ENCODE results near the gene PPM1G. TPM values are rescaled to one million over a fixed set of nuclear protein-coding genes. Genes with fewer than 3 reads are reported as not detected.
A peak's percentile ranks its signal among the peaks of the same experiment; 100 is the strongest.

Gene PPM1G
- total and polyA plus RNA-seq, 2 experiments from 2014 or later, result 93.0 to 101 TPM

DNA sequence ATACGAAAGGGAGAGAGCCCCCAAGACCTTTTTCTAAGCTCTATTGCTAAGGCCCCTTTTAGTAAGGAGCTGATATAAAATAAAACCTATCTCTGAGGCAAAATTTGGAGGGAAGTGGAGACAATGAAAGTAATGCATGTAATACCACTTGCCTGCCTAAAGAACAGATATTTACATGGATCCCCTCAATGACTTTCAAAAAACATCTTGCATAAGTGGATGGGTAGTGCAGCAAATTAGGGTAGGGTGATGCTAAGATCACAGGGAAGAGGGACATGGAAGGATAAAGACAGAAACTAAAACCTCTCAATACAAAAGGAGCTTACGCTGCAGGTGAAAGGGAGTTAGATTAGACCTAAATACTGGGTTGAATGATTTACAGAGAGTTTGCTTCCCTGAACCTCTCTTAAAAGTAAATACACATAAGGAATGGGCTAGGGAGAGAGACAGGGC lies 30.0 kb downstream of the PPM1G start:
- H3K4me3 ChIP-seq, result peak overlapping the region; percentile 62
- peaks cover 7% of the 10 kb centered on the region for H3K4me1 ChIP-seq (ENCODE audit: low read depth)
- H3K9me3 ChIP-seq (ENCODE audit: low read depth), result no peaks in the 10 kb centered on the region
- no peak for DNase-seq (ENCODE audit: low read depth in 1 of 2, low spot score in 1 of 2)
- no peaks in the 10 kb centered on the region for H3K27me3 ChIP-seq
- peaks cover 42% of the 10 kb centered on the region for H3K36me3 ChIP-seq
- H3K27ac ChIP-seq, result peak overlapping the region; percentile 96
- TF ChIP-seq, protein P1, sequence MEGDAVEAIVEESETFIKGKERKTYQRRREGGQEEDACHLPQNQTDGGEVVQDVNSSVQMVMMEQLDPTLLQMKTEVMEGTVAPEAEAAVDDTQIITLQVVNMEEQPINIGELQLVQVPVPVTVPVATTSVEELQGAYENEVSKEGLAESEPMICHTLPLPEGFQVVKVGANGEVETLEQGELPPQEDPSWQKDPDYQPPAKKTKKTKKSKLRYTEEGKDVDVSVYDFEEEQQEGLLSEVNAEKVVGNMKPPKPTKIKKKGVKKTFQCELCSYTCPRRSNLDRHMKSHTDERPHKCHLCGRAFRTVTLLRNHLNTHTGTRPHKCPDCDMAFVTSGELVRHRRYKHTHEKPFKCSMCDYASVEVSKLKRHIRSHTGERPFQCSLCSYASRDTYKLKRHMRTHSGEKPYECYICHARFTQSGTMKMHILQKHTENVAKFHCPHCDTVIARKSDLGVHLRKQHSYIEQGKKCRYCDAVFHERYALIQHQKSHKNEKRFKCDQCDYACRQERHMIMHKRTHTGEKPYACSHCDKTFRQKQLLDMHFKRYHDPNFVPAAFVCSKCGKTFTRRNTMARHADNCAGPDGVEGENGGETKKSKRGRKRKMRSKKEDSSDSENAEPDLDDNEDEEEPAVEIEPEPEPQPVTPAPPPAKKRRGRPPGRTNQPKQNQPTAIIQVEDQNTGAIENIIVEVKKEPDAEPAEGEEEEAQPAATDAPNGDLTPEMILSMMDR (IDR thresholded peaks at IDR 0.05; ENCODE audit: low read depth, low read length), result no peak

DNA sequence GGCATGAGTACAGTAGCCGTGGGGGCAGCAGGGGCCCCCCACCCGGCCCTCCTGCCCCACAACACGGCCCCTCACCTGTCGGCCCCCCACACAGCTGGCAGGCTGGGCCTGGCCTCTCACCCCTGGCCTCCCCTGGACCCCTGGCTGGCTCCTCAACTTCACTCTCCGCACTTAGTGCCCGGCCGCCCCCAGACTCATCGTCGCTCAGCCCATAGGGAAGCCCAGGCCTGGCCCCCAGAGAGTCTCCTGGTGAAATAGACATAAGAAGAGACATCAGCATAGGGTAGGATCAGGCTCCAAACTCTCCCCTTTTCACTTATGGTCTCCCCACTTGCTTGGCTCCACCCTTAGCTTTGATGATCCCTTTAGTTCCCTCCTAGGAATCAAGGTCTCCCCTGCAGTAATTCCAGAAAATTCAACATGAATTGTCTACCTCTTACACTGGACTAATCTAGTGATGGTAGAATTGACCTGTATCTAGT lies 30.5 kb downstream of the PPM1G start:
- Histone ChIP-seq H3K36me3 (peaks cover 43% of the 10 kb centered on the region), H3K27me3 (no peaks in the 10 kb centered on the region), H3K9me3 (ENCODE audit: low read depth) (no peaks in the 10 kb centered on the region), H3K4me3 (peak overlapping the region; percentile 62), H3K27ac (peak overlapping the region; percentile 96), H3K4me1 (ENCODE audit: low read depth) (peaks cover 7% of the 10 kb centered on the region)
- TF ChIP-seq, protein P1 (IDR thresholded peaks at IDR 0.05; ENCODE audit: low read depth, low read length), result no peak
- DNase-seq (ENCODE audit: low read depth in 1 of 2, low spot score in 1 of 2), result no peak

DNA sequence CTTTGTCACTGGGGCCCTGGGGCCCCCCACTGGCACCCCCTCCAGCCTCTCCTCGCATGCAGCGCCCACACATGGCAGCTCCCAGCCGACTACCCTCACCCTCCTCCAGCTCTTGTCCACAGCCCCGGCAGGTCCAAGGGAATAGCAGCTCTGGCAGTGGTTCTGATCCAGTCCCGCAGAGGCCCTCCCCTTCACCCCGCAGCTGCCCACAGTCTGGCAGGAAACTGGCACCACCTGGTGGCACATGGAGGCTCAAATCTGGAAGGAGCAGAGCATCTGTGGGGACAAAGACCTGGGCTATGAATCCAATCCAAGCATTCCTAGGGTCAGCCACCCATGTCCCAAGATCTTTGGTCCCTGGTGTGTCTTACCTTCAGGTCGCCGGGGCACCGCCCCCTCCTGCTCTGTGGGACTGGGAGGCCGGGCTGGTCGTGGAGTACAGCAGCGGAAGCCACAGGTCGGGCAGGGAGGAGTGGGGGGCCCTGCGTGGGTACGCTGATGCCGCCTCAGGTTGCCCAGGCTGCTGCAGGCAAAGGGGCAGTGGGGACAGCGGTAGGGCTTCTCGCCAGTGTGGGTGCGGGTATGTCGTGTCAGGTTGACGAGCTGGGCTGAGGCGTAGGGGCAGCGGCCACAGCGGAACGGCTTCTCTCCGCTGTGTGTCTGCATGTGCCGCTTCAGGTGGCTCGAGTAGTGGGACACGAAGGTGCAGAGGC lies 31.1 kb downstream of the PPM1G start:
- TF ChIP-seq, protein P1 (IDR thresholded peaks at IDR 0.05; ENCODE audit: low read depth, low read length), result peak; percentile 11
- H3K9me3 ChIP-seq (ENCODE audit: low read depth), result no peaks in the 10 kb centered on the region
- H3K4me1 ChIP-seq (ENCODE audit: low read depth), result peaks cover 7% of the 10 kb centered on the region
- H3K27ac ChIP-seq, result peak overlapping the region; percentile 96
- peaks cover 48% of the 10 kb centered on the region for H3K36me3 ChIP-seq
- no peak overlapping the region for H3K4me3 ChIP-seq
- no peaks in the 10 kb centered on the region for H3K27me3 ChIP-seq
- DNase-seq (ENCODE audit: low read depth in 1 of 2, low spot score in 1 of 2), result peak in 1 of 2 donors; percentile 21

DNA sequence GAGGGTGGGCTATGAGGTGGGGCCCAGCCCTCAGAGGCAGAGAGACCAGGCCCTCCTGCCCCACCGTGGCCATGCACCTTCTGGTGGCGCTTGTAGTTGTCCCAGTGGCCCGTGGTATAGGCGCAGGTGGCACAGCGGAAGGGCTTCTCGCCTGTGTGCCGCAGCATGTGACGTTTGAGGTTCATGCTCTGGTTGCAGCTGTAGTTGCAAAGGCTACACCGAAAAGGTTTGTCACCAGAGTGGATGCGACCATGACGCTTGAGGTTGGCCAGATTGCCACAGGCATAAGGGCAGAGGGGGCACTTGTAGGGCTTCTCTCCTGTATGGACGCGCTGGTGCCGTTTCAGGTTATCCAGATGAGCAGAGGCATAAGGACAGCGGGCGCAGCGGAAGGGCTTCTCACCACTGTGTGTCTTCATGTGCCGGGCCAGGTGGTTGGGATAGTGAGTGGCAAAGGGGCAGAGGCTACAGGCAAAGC lies 31.7 kb downstream of the PPM1G start:
- TF ChIP-seq, protein P1 (IDR thresholded peaks at IDR 0.05; ENCODE audit: low read depth, low read length), result no peak
- H3K36me3 ChIP-seq, result peaks cover 53% of the 10 kb centered on the region
- peak overlapping the region; percentile 50 for H3K27ac ChIP-seq
- H3K9me3 ChIP-seq (ENCODE audit: low read depth), result no peaks in the 10 kb centered on the region
- no peak for DNase-seq (ENCODE audit: low read depth in 1 of 2, low spot score in 1 of 2)
- H3K4me3 ChIP-seq, result no peak overlapping the region
- H3K27me3 ChIP-seq, result no peaks in the 10 kb centered on the region
- peaks cover 7% of the 10 kb centered on the region for H3K4me1 ChIP-seq (ENCODE audit: low read depth)

DNA sequence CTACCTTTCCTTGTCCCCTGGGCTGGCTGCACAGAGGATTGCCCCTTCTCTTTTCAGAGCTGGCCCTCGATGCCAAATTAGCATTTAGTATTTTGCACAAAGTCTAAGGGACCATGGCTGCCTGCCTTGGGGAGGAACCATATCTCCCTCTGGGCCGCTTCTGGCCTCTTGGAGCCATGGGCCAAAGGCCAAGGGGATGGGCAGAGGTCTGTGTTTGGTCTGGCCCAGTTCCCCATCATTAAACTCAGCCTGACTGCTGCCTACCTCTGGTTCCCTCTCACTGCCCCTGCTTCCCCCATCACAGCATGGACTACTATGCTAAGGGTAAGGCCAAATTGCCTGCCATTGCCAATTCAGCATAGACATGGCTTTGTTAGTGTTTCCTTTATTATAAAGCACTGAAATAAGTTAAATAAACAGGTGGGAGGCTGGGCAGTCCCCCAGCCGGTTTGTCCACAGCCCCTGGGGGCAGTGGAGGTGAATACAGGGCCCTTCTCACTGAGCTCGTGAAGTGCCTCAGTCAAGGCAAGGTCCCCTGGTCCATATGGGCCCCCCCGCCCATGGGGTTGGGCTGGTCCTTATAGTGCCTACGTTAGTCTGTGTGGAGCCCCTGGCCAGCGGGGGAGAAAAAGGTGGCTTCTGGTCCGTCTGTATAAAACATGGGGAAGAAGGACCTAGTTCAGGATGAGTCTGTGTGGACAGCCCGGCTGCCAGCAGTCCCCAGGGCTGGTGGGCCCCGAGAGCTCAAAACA lies 32.3 kb downstream of the PPM1G start:
- TF ChIP-seq, protein P1 (IDR thresholded peaks at IDR 0.05; ENCODE audit: low read depth, low read length), result no peak
- H3K27me3 ChIP-seq, result no peaks in the 10 kb centered on the region
- no peaks in the 10 kb centered on the region for H3K9me3 ChIP-seq (ENCODE audit: low read depth)
- H3K27ac ChIP-seq, result peak overlapping the region; percentile 50
- H3K4me1 ChIP-seq (ENCODE audit: low read depth), result peaks cover 11% of the 10 kb centered on the region
- no peak for DNase-seq (ENCODE audit: low read depth in 1 of 2, low spot score in 1 of 2)
- H3K36me3 ChIP-seq, result peaks cover 49% of the 10 kb centered on the region
- H3K4me3 ChIP-seq, result no peak overlapping the region

Measured in cardiac muscle cell (in vitro differentiated cells and primary cell).